Stimulated activated CD4-positive, alpha-beta T cell treated with anti-CD3 and anti-CD28 coated beads, Interleukin-1b, Interleukin-23, amount 100 ng/mL, for 4 hours (primary cell): Measurements from ENCODE around the gene TPGS1.

Experiments
- DNase-seq, 2 donors: peaks; one replicate each; pipeline ENCODE4 v3.0.0-alpha.2; 2020; ENCODE audit warnings: low read depth in 2 of 2

Gene TPGS1

DNA sequence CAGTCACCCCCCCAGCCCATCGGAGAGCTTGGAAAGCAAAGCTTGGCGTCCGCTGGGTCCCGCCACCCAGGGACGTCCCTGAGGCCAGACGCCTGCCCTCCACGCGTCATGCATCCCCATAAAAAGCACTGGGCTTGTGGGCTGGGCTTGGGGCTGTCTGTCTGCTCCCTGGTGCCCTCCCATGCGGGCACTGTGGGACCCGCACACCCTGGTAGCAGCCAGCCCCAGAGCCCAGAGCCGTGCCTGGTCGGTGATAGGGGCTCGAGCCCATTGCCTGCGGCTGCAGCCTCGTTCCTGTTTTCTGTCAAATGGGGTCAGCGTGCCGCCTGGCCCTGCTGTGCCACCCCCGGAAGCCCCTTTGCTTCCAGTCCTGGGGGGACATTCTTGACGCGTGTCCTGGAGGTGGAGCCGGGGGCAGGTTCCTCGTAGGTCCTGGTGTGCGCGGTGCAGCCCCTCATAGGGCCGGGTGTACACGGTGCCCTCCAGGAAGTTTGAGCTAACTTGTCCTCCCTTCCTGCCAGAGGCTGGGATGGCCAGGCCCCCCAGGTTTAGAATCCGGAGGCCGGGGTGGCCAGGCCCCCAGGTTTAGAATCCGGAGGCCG, 32.2 kb downstream of the TPGS1 start:
- DNase-seq: no peak

DNA sequence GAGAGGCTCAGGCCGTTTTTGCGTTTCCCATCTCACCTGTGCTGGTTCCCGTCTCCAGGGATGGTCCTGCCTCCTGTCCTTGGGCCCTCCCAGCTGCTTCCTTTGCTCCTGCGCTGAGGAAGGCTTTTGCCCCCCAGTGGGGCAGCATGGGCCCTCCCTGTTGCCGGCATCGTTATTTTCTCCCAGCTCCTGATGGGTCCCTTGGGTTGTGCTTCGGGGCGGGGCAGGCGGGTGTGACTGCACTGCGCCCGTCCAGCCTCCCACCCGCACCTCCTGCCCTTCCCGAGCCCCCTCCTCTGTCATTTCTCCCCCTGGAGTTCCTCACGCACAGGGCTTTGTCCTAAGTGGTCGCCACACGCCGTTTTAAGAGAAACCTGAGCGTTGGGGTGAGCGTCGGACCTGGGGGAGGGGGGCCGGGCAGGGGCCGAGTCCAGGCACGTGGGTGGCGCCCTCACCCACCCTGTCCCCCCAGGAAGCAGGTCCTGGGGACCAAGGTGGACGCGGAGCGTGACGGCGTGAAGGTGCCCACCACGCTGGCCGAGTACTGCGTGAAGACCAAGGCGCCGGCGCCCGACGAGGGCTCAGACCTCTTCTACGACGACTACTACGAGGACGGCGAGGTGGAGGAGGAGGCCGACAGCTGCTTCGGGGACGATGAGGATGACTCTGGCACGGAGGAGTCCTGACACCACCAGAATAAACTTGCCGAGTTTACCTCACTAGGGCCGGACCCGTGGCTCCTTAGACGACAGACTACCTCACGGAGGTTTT, 33.8 kb downstream of the TPGS1 start:
- DNase-seq: no peak

DNA sequence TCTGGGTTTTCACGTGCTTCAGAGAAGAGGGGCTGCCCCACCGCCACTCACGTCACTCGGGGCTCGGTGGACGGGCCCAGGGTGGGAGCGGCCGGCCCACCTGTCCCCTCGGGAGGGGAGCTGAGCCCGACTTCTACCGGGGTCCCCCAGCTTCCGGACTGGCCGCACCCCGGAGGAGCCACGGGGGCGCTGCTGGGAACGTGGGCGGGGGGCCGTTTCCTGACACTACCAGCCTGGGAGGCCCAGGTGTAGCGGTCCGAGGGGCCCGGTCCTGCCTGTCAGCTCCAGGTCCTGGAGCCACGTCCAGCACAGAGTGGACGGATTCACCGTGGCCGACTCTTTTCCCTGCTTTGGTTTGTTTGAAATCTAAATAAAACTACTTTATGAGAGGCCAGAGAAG, 34.4 kb downstream of the TPGS1 start:
- no peak for DNase-seq

DNA sequence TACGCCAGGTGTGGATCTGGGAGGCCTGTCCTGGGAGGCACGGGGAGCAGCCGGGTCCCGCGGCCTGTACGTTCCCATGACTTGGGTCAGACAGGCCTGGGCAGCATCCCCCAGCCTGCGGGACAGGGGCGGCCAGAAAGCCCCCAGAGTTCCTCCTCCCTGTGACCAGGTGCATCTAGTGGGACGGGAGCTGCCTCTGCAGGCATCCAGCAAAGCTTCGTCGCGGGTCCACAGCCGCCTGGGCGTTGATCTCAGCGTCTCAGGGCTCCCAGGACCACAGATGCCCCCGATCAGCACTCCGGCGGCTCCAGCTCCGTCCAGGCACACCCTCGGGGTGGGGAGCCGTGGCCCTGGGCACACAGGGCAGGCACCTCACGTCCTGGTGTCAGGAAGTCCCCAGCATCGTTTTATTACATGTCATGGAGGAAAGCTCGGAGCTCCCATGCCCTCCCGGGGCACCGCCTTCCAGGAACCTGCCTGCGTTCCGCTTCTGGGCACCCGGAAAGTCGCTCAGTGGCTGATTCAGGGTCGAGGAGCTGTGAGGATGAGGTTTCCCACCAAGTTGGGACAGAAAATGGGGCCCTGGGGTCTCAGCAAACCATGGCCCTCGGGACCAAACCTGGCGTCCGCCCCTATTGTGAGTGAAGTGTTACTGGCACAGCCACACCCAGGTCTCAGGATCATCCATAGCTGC, 35.0 kb downstream of the TPGS1 start:
- DNase-seq: no peak

DNA sequence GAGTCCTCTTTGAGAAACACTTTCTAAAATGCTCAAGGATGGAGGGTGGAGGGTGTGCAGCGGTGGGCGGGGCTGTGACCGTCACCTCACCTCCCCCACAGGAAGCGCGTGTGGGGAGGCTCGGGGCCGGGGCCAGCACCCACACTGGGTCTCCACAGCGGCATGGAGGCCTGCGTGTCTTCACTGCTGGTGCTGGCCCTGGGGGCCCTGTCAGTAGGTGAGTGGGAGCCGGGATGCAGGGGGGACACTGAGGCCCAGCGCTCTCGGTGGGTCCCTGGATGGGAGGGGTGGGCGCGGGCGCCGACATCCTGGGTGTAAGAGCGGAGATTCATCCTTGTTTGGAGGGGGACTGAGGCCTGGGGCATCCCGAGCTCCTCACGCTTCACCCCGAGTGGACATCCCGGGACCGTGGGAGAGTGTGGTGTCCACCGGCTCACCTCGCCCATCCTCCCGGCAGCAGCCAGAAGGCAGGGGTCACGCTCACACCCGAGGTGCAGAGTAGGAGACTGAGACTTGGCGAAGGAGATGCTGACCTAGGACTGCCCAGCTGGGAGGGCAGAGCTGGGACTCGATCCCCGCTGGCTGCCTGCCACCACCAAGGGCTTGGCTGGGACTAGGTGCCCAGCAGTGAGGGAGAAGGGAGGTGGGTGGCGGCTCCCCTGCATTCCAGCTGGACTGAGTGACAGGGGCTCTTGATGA, 36.8 kb downstream of the TPGS1 start, which contains the start of gene GZMM:
Gene GZMM, plus strand, starts transcription at position 144 of the 699 bp plus-strand sequence. Its CDS starts 19 bp downstream, at position 163.
- peak; percentile 63 to 68 for DNase-seq

DNA sequence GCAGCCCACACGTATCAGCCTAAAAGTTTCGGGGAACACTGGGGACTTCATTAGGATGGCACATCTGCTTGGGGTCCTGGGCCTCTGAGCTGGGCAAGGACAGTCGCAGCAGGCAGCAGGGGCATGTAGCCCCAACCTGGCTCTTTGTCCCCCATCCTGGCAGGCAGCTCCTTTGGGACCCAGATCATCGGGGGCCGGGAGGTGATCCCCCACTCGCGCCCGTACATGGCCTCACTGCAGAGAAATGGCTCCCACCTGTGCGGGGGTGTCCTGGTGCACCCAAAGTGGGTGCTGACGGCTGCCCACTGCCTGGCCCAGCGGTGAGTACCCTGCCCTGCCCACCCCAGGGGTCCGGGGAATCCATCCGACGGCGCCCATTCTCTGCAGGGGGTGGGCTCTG, 39.8 kb downstream of the TPGS1 start:
- DNase-seq: no peak

DNA sequence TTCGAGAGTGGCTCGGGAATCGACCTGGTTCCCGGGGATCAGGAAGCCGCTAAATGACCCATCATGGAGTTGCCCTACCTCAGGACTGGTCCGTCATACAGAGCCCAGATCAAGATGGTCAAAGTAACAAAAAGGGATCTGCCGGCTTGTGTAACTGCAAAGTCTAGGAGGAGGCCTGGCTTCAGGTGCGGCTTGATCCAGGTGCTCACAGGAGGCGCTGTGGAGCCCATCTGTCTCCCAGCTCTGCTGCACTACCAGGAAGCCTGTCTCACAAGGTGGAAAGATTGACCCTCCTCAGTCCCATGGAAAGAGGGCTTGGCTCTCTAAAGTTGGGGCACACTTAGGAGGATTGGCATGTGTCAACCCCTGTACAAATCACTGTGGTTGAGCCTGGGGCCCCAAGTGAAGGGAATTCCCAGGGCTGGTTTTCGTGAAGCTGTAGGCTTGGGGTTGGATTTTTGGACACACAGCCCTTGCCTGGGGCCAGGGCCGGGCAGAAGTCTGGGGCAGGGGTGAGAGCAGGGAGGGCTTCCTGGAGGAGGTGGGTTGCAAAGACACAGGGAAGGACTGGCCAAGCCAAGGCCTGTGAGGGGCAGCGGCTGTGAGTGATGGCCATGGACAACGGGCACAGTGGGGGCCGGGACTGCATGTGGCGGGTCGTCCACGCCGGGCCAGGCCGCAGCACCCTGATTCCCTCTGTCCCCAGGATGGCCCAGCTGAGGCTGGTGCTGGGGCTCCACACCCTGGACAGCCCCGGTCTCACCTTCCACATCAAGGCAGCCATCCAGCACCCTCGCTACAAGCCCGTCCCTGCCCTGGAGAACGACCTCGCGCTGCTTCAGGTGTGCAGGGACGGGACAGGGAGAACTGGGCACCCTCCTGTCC, 40.8 kb downstream of the TPGS1 start:
- no peak for DNase-seq

DNA sequence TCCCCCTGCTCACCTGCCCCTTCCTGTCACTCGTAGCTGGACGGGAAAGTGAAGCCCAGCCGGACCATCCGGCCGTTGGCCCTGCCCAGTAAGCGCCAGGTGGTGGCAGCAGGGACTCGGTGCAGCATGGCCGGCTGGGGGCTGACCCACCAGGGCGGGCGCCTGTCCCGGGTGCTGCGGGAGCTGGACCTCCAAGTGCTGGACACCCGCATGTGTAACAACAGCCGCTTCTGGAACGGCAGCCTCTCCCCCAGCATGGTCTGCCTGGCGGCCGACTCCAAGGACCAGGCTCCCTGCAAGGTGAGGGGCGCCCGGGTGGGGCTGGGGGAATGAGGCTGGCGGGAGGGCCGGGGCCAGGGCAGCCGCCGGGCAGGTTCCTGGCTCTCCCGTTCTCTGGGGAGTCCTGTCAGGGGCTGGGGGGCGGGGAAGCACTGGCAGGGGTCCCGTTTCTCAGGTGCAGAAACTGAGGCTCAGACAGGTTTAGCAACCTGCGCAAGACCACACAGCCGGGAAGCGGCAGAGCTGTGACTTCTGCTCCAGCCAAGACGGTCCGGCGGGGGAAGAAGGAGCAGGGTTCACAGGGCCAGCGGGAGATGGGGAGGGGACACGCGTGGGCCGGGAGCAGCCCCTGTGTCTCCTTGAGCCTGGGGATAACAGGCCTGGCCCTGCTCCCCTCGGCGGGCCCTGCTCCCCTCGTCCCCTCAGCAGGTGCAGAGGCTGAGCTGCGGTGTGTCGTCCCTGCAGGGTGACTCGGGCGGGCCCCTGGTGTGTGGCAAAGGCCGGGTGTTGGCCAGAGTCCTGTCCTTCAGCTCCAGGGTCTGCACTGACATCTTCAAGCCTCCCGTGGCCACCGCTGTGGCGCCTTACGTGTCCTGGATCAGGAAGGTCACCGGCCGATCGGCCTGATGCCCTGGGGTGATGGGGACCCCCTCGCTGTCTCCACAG, 41.9 kb downstream of the TPGS1 start:
- DNase-seq: no peak

DNA sequence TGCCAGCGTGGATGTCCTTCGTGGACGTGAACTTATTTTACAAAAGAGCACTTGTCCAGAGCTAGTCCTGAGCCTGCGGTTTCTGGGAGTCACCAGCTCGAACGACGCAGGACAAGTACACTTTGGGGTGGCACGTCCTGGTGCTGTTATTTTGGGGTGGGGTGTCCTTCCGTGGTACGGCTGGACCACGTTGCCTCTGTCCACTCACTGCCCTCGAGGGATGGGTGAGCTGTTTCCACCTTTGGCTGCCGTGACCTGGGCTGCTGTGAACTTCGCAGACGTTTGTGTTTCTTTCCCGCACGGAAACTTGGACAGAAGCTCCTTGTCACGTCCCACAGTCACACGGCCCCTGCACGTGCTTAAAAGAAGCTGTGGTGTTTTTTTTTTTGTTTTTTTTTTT, 47.5 kb downstream of the TPGS1 start:
- DNase-seq: no peak

DNA sequence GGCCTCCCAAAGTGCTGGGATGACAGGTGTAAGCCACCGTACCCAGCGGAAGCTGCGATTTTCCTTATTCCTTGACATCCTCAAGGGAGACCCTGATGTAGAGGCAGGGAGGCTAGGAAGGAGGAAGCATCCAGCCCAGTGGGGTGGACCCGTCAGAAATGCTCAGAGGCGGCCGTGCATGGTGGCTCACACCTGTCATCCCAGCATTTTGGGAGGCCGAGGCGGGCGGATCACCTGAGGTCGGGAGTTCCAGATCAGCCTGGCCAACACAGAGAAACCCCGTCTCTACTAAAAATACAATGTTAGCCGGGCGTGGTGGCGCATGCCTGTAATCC, 48.1 kb downstream of the TPGS1 start:
- no peak for DNase-seq

DNA sequence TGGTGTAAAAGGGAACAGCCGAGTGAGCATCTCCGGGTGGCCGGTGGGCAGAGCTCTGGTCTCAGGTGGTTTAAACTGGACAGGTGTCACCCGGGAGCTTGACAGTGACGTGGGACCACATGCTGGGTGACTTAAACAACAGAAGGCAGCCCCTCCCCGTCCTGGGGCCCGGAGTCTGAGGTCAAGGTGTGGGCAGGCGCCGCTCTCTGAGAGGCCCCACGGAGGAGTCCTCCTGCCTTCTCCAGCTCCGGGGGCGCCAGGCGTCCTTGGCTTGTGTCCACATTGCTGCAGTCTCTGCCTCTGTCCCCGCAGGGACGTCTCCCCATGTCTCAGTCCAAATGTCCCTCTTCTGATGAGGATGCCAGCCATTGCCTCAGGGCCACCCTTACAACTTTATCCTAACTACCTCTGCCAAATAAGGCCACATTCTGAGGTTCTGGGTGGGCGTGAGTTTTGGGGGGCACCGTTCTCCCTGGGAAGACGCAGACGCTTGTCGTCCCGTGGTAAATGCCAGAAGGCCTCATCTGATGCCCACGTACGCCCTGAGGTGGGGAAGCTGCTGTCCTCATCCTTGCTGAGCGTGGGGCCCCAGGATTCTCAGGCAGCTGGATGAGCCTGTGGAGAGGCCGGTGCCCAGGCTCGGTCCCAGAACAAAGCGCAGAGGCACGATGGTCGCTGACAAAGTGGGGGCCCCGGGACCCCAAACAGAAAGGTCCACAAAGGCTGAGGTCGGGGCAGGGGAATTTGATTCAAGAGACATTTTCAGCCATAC, 49.5 kb downstream of the TPGS1 start:
- DNase-seq: no peak

DNA sequence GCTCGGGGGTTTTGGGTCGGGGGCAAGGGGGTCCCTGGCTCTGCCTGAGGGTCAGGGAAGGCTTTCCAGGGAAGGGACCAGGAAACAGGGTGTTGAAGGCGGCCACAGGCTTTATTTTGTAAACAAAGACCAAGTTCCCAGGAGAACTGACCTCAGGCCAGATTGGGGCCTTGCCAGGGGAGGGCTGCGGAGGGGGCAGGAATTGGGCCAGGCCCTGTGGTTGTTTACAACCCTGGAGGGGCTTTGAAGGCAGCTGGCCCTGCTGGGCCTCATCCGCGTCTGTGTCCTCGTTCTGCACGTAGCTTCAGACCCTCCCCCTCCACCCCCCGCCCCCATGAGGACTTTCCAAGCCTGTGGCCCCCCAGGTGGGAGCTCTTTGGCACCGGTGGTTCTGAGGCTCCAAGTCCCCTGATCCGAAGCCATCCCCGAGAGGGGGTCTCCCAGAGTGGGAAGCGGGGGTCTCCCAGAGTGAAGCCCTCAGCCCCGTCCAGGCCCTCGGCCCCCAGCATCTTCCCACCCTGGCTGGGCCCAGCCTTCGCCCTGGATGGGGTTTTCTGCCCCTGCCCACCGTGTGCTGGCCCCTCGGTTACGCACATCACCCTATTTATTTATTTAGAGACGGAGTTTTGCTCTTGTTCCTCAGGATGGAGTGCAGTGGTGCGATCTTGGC, 51.6 kb downstream of the TPGS1 start:
- no peak for DNase-seq

DNA sequence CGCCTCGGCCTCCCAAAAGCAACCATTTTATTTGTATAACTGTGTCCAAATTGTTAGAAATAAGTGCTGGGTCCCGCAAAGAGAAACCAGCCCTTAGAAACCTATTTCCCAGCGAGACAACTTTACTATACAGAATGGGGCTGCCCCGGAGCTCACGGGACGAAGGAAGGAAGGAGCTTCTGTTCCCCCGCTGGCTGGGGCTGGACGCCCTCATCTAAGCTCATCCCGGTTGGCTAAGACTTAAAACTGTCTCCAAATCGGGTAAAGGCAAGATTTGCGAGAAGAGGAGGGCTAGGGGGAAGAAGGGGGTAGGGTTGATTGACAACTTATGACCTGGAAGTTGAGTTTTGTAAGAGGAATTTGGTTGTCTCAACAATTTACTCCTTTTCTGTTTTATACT, 52.8 kb downstream of the TPGS1 start:
- DNase-seq: no peak

DNA sequence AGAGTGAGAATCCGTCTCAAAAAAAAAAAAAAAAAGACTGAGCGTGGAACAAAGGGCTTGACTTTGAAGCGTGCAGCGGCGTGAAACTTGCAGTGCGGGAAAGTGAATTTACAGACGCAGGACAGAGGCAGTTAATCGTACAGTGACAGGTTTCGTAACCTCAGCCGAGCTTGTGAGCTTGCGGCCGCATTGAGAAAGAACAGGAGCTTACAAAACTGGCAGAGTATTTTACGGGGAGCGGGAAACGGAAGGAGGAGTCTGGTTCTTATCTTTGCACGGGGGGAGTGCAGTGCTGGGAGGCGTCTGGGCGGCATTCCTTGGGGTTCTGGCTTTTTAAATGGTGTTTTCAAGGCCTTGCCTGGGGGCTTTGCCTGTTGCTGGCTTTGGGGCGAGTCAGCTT, 59.1 kb downstream of the TPGS1 start:
- no peak for DNase-seq

DNA sequence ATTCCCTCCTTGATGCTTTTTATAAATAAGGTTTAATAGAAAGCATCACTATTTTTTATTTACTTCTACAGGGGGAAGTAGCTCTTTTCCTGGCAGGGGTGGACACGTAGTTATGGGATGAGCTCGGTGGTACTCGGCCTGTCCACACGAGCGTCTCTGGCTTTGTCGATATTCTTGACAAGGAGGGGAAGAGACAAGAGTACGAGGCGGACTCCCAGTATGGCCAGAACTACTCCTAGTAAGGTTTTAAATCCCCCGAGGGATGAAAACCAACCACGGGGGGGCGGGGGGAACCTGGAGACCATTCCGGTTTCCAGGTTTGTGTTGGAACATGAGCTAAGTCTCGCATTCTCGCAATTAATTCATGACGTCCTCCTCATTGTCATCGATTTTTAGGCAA, 59.5 kb downstream of the TPGS1 start:
- no peak for DNase-seq

DNA sequence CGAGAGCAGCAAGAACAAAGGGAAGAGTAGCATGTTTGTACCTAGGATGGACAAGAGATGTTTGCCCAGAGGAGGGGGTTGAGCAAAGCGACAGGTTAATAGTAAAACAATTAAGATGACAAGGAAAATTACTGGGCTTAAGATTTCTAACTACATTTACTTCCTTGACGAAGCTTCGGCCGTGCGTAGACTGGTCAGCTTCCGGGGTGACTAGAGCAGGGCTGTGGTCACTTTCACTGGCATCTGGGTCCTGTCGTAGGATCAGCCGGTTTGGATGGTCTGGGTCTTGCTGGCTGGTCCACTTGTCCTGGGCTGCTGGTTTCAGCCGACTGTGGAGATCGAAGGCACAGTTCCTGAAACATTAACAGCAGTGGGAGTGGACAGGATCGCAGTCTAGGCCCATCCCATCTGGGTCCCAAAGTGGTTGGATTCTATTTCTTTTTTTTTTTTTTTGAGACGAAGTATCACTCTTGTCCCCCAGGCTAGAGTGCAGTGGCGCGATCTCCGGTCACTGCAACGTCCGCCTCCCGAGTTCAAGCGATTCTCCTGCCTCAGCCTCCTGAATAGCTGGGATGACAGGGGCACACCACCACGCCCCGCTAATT, 60.1 kb downstream of the TPGS1 start:
- DNase-seq: no peak
